GM21447 (cell line): ENCODE data around the gene MORC2.

ENCODE experiments used
- ATAC-seq: cut with Tn5 transposase; IDR thresholded peaks from one replicate; pipeline ENCODE4 v1.9.1; 2021; ENCODE audit not compliant: unreplicated experiment

MORC2 gene

GRCh38 chr22:30922151-30922611 is 46.4 kb downstream of the MORC2 start:
- ATAC-seq: no peak

- no peak for ATAC-seq
Measured at GRCh38 chr22:30921108-30921507, 47.5 kb downstream of the MORC2 start.

GRCh38 chr22:30920407-30920806 is 48.2 kb downstream of the MORC2 start:
- no peak for ATAC-seq

GRCh38 chr22:30919973-30920372 is 48.6 kb downstream of the MORC2 start:
- ATAC-seq: no peak

- ATAC-seq: no peak
Measured at GRCh38 chr22:30918761-30919160, 49.8 kb downstream of the MORC2 start.

- ATAC-seq: no peak
Measured at GRCh38 chr22:30910358-30910757, 58.2 kb downstream of the MORC2 start.

GRCh38 chr22:30909306-30909705 is 59.3 kb downstream of the MORC2 start:
- ATAC-seq: no peak

- no peak for ATAC-seq
Measured at GRCh38 chr22:30908051-30908461, 60.5 kb downstream of the MORC2 start.

- no peak for ATAC-seq
Measured at GRCh38 chr22:30906946-30907345, 61.6 kb downstream of the MORC2 start.

- no peak for ATAC-seq
Measured at GRCh38 chr22:30906411-30906810, 62.2 kb downstream of the MORC2 start.

GRCh38 chr22:30905696-30906341 is 62.8 kb downstream of the MORC2 start:
- no peak for ATAC-seq

- ATAC-seq: no peak
Measured at GRCh38 chr22:30903876-30904460, 64.6 kb downstream of the MORC2 start.

- ATAC-seq: no peak
Measured at GRCh38 chr22:30902496-30903357, 65.8 kb downstream of the MORC2 start.

GRCh38 chr22:30894371-30894740 is 74.2 kb downstream of the MORC2 start:
- ATAC-seq: no peak

- no peak for ATAC-seq
Measured at GRCh38 chr22:30893434-30894370, 74.9 kb downstream of the MORC2 start.

- no peak for ATAC-seq
Measured at GRCh38 chr22:30892731-30893221, 75.8 kb downstream of the MORC2 start.

GRCh38 chr22:30892286-30892685 is 76.3 kb downstream of the MORC2 start:
- ATAC-seq: no peak

GRCh38 chr22:30891781-30892180 is 76.8 kb downstream of the MORC2 start:
- ATAC-seq: no peak

GRCh38 chr22:30891443-30891755 is 77.2 kb downstream of the MORC2 start:
- ATAC-seq: no peak

GRCh38 chr22:30890686-30891442 is 77.7 kb downstream of the MORC2 start:
- no peak for ATAC-seq
